H54 (cell line): ENCODE data around the gene FSCB.
"Not testable (repeated sequence)": the region's sequence is repeated elsewhere in the genome, so short reads cannot be mapped to it uniquely, and the experiment has no call there.

Source experiments
- DNase-seq: peaks from one replicate; pipeline ENCODE4 v3.0.0; 2011; ENCODE audit warnings: low spot score, mixed read lengths; ENCODE audit not compliant: insufficient read length
- FAIRE-seq: peaks from 3 replicates; lab custom pipeline; 2011; peaks lifted over from hg19 to GRCh38; lab: Jason Lieb, UNC
- POLR2A ChIP-seq: IDR thresholded peaks from 2 replicates; pipeline ENCODE4 v1.6.1; 2011; ENCODE audit warnings: low read depth, mild to moderate bottlenecking, low read length

FSCB gene, protein sequence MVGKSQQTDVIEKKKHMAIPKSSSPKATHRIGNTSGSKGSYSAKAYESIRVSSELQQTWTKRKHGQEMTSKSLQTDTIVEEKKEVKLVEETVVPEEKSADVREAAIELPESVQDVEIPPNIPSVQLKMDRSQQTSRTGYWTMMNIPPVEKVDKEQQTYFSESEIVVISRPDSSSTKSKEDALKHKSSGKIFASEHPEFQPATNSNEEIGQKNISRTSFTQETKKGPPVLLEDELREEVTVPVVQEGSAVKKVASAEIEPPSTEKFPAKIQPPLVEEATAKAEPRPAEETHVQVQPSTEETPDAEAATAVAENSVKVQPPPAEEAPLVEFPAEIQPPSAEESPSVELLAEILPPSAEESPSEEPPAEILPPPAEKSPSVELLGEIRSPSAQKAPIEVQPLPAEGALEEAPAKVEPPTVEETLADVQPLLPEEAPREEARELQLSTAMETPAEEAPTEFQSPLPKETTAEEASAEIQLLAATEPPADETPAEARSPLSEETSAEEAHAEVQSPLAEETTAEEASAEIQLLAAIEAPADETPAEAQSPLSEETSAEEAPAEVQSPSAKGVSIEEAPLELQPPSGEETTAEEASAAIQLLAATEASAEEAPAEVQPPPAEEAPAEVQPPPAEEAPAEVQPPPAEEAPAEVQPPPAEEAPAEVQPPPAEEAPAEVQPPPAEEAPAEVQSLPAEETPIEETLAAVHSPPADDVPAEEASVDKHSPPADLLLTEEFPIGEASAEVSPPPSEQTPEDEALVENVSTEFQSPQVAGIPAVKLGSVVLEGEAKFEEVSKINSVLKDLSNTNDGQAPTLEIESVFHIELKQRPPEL

DNA sequence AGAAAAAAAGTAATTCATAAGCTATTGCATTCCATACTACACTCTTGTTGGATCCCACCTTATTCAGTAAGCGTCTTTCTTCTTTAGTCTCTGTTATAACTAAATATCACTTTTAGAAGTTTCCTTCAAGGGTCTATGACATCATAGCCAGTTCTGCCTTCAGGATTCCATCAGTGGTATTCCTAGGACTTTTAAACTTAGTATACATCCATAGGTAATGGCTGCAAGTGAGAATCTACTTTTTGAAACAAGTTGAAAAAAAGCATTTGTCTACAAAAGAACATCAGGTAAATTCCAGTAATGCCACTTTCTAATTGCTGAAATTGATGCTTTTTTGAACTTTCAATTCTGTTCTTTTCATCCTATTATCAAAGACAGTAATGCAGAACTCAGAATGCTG, at the start of gene FSCB:
Gene FSCB, minus strand, starts transcription at position 101 of the 400 bp plus-strand sequence. CDS start 296 bp downstream, outside the sequence.
- DNase-seq, result no peak
- no peak for TF ChIP-seq POLR2A
- FAIRE-seq, result no peak

DNA sequence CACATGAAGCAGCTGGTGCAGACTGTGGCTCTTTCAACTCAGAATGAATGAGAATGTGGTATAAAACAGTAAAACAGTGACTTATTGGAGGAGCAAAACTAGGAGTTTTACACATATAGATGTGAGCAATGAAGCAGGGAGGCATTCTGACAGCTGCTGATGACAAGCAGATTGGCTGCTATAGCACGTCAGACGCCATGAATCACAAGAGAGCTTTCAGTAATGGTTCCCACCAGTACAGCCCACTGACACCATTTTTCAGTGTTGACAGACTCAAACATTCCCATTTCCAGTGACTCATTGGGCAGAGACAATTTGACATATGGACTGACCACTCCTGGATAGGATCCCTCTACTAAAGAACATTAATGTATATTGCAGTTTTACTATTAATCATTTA, 24.6 kb upstream of the FSCB start:
- DNase-seq, result no peak
- FAIRE-seq, result no peak
- TF ChIP-seq POLR2A, result no peak

DNA sequence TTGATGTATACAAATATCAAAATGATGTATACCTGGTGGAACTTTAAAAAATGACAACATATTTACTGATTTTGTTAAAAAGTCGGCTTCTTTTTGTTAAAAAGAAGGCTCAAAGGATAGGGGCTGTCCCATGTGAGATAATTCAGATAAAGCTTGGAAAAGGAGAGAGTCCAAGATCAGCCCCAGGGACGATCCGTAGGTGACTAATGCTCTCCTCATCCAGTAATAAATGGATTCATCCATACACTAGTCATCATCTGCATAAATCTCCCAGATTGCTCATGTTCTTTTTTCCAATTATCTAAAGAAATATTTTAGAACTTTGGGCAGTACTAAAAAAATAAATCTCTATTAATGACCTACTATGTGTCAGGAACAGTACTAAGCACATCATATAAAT, 23.4 kb upstream of the FSCB start:
- TF ChIP-seq POLR2A, result no peak
- no peak for FAIRE-seq
- DNase-seq, result no peak

DNA sequence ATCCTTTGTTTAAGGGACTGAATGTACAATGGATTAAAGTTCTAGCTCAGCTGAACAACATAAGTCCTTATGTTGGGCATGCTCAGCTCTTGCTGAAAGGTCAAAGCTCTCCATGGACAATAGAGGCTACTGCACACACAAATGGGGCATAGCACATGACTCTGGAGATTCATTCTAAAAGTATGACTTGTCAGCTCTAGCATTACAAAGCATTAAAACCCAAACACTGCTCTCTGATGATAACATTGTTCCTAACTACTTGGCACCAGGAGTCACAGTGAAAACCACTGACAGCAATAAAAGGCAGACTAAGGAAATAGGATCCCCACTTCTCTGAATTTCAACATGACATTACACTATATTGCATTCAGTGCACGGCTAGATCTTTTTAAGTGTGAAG, 21.9 kb upstream of the FSCB start:
- no peak for FAIRE-seq
- DNase-seq, result no peak
- no peak for TF ChIP-seq POLR2A

DNA sequence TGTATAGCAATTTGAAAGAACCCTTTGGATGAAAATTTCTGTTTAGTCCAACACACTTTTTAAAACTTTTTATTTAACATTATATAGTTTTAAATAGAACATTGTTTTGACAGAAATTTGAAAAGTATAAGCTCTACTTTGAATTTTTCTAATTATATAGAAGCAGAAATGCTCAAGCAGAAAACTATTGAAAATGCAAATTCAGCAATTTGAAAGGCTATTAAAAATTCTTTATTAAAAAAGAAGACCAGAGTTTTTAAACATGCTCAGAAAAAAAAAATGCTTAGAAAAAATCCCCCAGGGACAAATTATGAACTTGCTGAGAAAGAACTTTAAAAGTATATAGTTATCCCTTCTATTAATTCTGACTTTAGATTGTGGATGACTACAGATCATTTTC, 21.1 kb upstream of the FSCB start:
- FAIRE-seq (no peak), DNase-seq (no peak)
- TF ChIP-seq POLR2A, result no peak

DNA sequence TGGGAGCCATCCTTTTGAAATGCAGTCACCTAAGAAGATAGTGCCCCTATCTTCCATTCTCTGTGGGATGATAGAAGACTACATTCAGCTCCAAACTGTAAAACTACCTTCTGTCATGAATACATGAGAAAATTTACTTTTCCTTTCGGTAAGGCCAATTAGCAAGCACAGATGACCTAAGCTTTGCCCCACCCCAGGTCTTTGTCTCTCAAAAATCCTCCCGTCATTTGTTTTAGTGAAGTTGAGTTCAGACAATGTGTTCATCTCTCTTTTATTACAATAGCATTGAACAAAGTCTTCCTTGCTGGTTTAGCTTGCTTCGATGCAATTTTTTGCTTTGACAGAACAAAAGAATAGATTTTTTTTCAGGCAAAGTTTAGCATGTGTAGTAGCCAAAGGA, 18.2 kb upstream of the FSCB start:
- DNase-seq (no peak), FAIRE-seq (no peak)
- no peak for TF ChIP-seq POLR2A

DNA sequence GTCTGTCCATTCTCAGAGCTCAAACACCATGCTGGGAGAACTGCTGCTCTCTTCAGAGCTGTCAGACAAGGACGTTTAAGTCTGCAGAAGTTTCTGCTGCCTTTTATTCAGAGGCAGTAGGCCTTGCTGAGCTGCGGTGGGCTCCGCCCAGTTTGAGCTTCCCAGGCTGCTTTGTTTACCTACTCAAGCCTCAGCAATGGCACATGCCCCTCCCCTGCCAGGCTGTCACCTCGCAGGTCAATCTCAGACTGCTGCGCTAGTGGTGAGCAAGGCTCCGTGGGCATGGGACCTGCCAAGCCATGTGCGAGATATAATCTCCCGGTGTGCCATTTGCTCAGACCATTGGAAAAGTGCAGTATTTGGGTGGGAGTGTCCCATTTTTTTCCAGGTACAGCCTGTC, 8.6 kb upstream of the FSCB start:
- not testable (repeated sequence) for FAIRE-seq, DNase-seq

DNA sequence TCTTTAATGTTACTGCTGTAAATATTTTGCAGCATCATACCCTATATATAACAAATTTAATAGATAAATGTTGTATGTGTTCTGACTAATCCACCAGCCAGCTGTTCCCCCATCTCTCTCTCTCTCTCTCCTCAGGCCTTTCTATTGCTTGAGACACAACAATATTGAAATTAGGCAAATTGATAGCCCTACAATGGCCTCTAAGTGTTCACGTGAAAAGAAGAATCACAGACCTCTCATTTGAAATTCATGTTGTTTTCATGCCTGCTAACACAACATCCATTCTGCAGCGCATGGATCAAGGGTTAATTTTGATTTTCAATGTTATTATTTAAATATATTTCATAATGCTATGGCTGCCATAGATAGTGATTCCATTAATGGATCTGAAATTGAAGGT, 1.8 kb upstream of the FSCB start:
- no peak for FAIRE-seq
- no peak for TF ChIP-seq POLR2A
- no peak for DNase-seq

DNA sequence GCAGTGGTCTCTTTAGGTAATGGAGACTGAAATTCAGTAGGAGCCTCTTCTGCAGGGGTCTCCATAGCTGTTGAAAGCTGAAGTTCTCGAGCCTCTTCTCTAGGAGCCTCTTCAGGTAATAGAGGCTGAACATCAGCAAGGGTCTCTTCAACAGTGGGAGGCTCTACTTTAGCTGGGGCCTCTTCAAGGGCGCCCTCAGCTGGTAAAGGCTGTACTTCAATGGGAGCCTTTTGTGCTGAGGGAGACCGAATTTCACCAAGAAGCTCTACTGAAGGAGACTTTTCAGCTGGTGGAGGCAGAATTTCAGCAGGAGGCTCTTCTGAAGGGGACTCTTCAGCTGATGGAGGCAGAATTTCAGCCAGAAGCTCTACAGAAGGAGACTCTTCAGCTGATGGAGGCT, 1.5 kb downstream of the FSCB start:
- no peak for FAIRE-seq
- no peak for DNase-seq
- TF ChIP-seq POLR2A, result no peak

DNA sequence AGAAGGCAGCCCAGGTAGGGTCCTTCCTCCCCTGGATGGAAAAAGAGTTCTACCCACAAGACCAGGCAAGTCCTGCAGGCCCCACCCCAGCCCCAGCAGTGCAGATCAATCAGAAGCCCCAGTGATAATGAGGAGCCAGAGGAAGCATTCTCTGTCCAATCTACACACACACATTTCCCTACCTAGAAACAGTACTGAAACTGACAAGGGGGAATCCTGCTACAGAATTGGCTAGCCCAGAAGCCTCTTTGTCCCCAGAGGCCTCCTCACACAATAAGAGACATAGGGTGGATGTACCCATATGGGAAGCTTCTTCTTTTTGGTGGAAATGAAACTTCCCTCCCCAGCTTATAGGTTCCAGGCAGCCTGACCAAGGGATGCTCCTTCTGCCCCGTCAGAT, 9.9 kb downstream of the FSCB start:
- FAIRE-seq (no peak), DNase-seq (no peak)
- no peak for TF ChIP-seq POLR2A

DNA sequence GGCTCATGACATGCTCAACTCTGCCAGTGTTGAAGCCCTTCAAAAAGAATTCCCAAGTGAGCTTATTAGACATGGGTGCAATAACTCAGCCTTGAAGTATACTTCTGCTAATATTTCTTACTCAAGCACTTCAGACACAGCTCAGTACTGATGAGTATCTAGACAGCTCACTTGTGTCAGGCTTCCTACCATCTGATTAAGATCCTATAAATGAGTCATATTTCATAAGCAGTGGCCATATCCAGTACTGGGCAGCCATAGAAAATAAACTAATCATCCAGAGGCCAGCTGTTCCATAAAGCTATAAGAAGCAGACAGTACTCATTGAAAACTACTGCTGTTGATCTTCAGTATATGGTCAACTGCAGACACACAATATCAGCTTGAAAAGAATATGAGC, 12.9 kb downstream of the FSCB start:
- TF ChIP-seq POLR2A, result no peak
- no peak for FAIRE-seq
- no peak for DNase-seq

DNA sequence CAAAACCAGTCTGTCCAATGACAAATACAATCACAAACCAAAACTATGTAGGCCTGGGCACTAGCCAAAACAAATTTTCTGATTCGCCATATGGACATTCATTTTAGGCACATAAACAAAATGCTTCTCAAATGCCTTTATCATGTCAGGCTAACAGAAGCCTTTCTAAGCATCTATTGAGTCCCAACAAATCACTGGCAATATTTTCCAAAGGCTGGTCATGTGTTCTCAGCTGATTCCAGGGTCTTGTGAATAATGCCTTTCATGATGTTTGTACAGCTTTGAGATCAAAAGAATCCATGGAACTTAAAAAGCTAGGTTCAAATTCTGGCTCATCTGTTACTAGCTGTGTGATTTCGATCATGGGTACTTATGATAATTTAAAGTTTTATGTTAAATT, 16.1 kb downstream of the FSCB start:
- no peak for DNase-seq
- no peak for TF ChIP-seq POLR2A
- no peak for FAIRE-seq

DNA sequence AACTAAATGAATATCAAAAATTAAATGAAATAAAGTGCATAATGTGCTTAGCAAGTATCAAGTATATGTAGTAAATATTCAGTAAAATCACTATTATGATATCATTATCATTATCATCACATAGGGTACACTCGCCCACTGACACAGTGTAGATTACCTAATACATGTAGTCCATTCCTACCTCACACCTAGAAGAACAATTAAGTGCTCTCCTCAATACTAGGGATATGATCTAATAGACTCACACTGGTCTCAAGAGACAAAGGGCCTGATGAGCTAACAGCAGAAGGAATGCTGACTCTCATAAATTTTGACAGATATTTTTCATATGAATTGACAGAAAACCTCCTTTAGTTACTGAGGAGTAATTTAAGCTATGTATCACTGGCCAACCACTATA, 29.1 kb downstream of the FSCB start:
- DNase-seq (no peak), FAIRE-seq (no peak)
- no peak for TF ChIP-seq POLR2A

DNA sequence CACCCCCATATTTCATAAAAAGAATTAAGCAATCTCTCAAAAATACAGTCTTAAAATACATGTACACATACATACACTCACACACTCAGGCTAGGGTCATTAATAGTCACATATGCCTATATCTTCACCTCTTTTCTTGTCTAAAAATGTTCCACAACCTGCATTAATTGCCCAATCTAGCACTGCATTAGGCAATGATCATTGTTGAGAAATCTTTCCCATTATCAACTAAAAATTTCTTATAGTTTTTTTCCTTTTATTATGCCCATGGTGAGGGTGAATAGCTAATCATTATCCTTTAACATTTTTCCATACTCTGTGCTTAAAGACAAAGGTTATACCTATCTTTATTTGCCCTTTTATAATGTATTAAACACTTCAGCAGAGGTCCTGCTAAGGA, 38.3 kb downstream of the FSCB start:
- DNase-seq (no peak), FAIRE-seq (no peak)
- no peak for TF ChIP-seq POLR2A
